SK-N-SH (cell line): ENCODE data around the gene KLRC2. TPM values are rescaled to one million over a fixed set of nuclear protein-coding genes. Genes with fewer than 3 reads are reported as not detected.

Experiments
- CTCF ChIA-PET: fragments of 300-600, 350-600 bp; formaldehyde crosslinking; extraction: SDS; loops from one replicate; lab custom pipeline; 2021; lab: Yijun Ruan, JAX
- POLR2A ChIA-PET: fragments of 350-600 bp; sonication (Branson Sonifier 250); formaldehyde crosslinking; extraction: SDS; loops from one replicate; lab custom pipeline; 2020; ENCODE audit warnings: antibody characterized with exemption, inconsistent platforms; lab: Yijun Ruan, JAX
- DNase-seq: peaks from one replicate; pipeline ENCODE4 v3.0.0; 2012
- H2AFZ ChIP-seq: fragments of 200-600 bp; sonication (generic); 2 replicates; pipeline ENCODE4 v1.8.1; 2016; ENCODE audit warnings: antibody characterized with exemption, mild to moderate bottlenecking, low read depth
- H3F3A ChIP-seq: fragments of 200-600 bp; sonication (generic); replicated peaks from 2 replicates; pipeline ENCODE3; 2016; ENCODE audit warnings: antibody characterized with exemption, mild to moderate bottlenecking; ENCODE audit not compliant: insufficient read depth
- H3K27ac ChIP-seq, 2 experiments: fragments of 200-500 bp in 1 of 2; fragments of 200-600 bp in 1 of 2; sonication (Bioruptor generic) in 1 of 2; sonication (generic), shearing (Covaris generic) in 1 of 2; 2 replicates each; pipeline versions ENCODE4 v1.5.1 to v1.6.1; 2014 to 2016; ENCODE audit warnings: low read depth in 2 of 2, inconsistent platforms in 1 of 2, low read length in 1 of 2, mild to moderate bottlenecking in 1 of 2, mixed read lengths in 1 of 2
- H3K27me3 ChIP-seq: fragments of 200-600 bp; sonication (generic), shearing (Covaris generic); 2 replicates; pipeline ENCODE4 v1.6.1; 2016; ENCODE audit warnings: mixed run types; ENCODE audit not compliant: insufficient read depth
- H3K36me3 ChIP-seq, 2 experiments: fragments of 200-500 bp in 1 of 2; fragments of 200-600 bp in 1 of 2; sonication (Bioruptor generic) in 1 of 2; sonication (generic) in 1 of 2; replicated peaks in 1 of 2; 2 replicates each; pipeline versions ENCODE3 to v1.5.1; 2014 to 2016; ENCODE audit warnings: low read length in 1 of 2, mild to moderate bottlenecking in 1 of 2; ENCODE audit not compliant: insufficient read depth in 2 of 2, control insufficient read depth in 1 of 2
- H3K4me1 ChIP-seq, 2 experiments: fragments of 200-500 bp in 1 of 2; fragments of 200-600 bp in 1 of 2; sonication (Bioruptor generic) in 1 of 2; sonication (generic), shearing (Covaris generic) in 1 of 2; 2 replicates each; pipeline versions ENCODE4 v1.5.1 to v1.6.1; 2014 to 2016; ENCODE audit warnings: low read depth in 1 of 2, low read length in 1 of 2, mixed run types in 1 of 2; ENCODE audit not compliant: insufficient read depth in 2 of 2, control insufficient read depth in 1 of 2
- H3K4me2 ChIP-seq: fragments of 200-600 bp; sonication (generic), shearing (Covaris generic); 2 replicates; pipeline ENCODE4 v1.6.1; 2017; ENCODE audit warnings: mixed run types
- H3K4me3 ChIP-seq, 2 experiments: fragments of 200-500 bp in 1 of 2; fragments of 200-600 bp in 1 of 2; sonication (Bioruptor generic) in 1 of 2; sonication (generic), shearing (Covaris generic) in 1 of 2; 2 replicates each; pipeline versions ENCODE4 v1.5.1 to v1.8.1; 2014 to 2016; ENCODE audit warnings: low read depth in 2 of 2, inconsistent platforms in 1 of 2, low read length in 1 of 2, mild to moderate bottlenecking in 1 of 2, mixed read lengths in 1 of 2, moderate library complexity in 1 of 2
- H3K79me2 ChIP-seq: fragments of 200-600 bp; sonication (generic); 2 replicates; pipeline ENCODE4 v1.8.1; 2017; ENCODE audit warnings: mild to moderate bottlenecking; ENCODE audit not compliant: insufficient read depth
- H3K9ac ChIP-seq: fragments of 200-600 bp; sonication (generic); 2 replicates; pipeline ENCODE4 v1.6.1; 2017; ENCODE audit warnings: mixed run types
- H3K9me2 ChIP-seq: fragments of 200-600 bp; sonication (generic); 2 replicates; pipeline ENCODE4 v1.6.1; 2017; ENCODE audit warnings: mixed run types
- H3K9me3 ChIP-seq: fragments of 200-600 bp; sonication (generic); 2 replicates; pipeline ENCODE4 v1.6.1; 2017; ENCODE audit warnings: mixed run types, mild to moderate bottlenecking, moderate library complexity
- H4K20me1 ChIP-seq: fragments of 200-600 bp; sonication (generic); 2 replicates; pipeline ENCODE4 v1.6.1; 2017; ENCODE audit warnings: mild to moderate bottlenecking, mixed run types; ENCODE audit not compliant: insufficient read depth
- CHD2 ChIP-seq: fragments of 150-350 bp; IDR thresholded peaks from 2 replicates; pipeline ENCODE4 v1.6.1; 2018; ENCODE audit warnings: low read length; ENCODE audit not compliant: partially characterized antibody
- ELF1 ChIP-seq: IDR thresholded peaks from 2 replicates; pipeline ENCODE4 v1.4.0; 2012
- EZH2phosphoT487 ChIP-seq: fragments of 200-600 bp; sonication (generic); IDR thresholded peaks from 2 replicates; pipeline ENCODE4 v1.6.1; 2017; ENCODE audit warnings: low read depth, mixed run types, mild to moderate bottlenecking, antibody characterized with exemption, moderate library complexity, borderline replicate concordance
- FOXJ3 ChIP-seq: sonication (generic); formaldehyde crosslinking; IDR thresholded peaks from 2 replicates; pipeline ENCODE4 v1.5.1; 2020; ENCODE audit warnings: mild to moderate bottlenecking, missing genetic modification reagents
- GATA2 ChIP-seq: sonication (generic); formaldehyde crosslinking; IDR thresholded peaks from 2 replicates; pipeline ENCODE4 v1.5.0; 2020; ENCODE audit warnings: mild to moderate bottlenecking, missing genetic modification reagents
- MEF2A ChIP-seq: IDR thresholded peaks from 2 replicates; pipeline ENCODE4 v1.4.0; 2012; ENCODE audit warnings: low read depth, borderline replicate concordance
- MXI1 ChIP-seq: IDR thresholded peaks from 2 replicates; pipeline ENCODE4 v1.6.1; 2012; ENCODE audit warnings: mild to moderate bottlenecking, low read depth, low read length, improper control_type of control experiment
- NRF1 ChIP-seq: IDR thresholded peaks from 2 replicates; pipeline ENCODE4 v1.6.1; 2012; ENCODE audit warnings: low read depth, mild to moderate bottlenecking, low read length
- POLR2AphosphoS5 ChIP-seq: IDR thresholded peaks from 2 replicates; pipeline ENCODE4 v1.6.1; 2012; ENCODE audit warnings: low read depth, low read length
- RAD21 ChIP-seq: IDR thresholded peaks from 2 replicates; pipeline ENCODE4 v1.6.1; 2012; ENCODE audit warnings: mild to moderate bottlenecking, low read length
- SMC3 ChIP-seq: IDR thresholded peaks from 2 replicates; pipeline ENCODE4 v1.6.1; 2012; ENCODE audit warnings: low read depth, low read length, improper control_type of control experiment
- TCF12 ChIP-seq: IDR thresholded peaks from 2 replicates; pipeline ENCODE4 v1.4.0; 2012
- WGBS: methylation state at CpG from one replicate; pipeline ENCODE4 v1.1.6; 2017; ENCODE audit warnings: low lambda C conversion rate; 5-methylcytosine and 5-hydroxymethylcytosine counted together
- polyA plus RNA-seq, 3 experiments: library from polyadenylated mRNA; depleted of rRNA; stranded (reverse); fragments of >200 nt; gene quantifications; 2 replicates each; pipeline ENCODE4 v1.2.3, GENCODE V29; 2012
- TF ChIP-seq, protein P1 (sequence below): IDR thresholded peaks from 2 replicates; pipeline ENCODE4 v1.4.0; 2012; ENCODE audit warnings: low read depth, borderline replicate concordance
- TF ChIP-seq, protein P2 (sequence below): fragments of 150-350 bp; IDR thresholded peaks from 2 replicates; pipeline ENCODE4 v1.6.1; 2017; ENCODE audit warnings: antibody characterized with exemption, low read length, low read depth, borderline replicate concordance
- TF ChIP-seq, protein P3 (sequence below): fragments of 150-350 bp; IDR thresholded peaks from 2 replicates; pipeline ENCODE4 v1.6.1; 2016; ENCODE audit warnings: mild to moderate bottlenecking, low read depth, low read length
- TF ChIP-seq, protein P4 (sequence below): IDR thresholded peaks from 2 replicates; pipeline ENCODE4 v1.6.1; 2012; ENCODE audit warnings: mild to moderate bottlenecking, low read depth, low read length, moderate library complexity

The KLRC2 gene
- polyA plus RNA-seq, 1 of the 3 experiments (the other 2 are of a cell fraction), result not detected

DNA sequence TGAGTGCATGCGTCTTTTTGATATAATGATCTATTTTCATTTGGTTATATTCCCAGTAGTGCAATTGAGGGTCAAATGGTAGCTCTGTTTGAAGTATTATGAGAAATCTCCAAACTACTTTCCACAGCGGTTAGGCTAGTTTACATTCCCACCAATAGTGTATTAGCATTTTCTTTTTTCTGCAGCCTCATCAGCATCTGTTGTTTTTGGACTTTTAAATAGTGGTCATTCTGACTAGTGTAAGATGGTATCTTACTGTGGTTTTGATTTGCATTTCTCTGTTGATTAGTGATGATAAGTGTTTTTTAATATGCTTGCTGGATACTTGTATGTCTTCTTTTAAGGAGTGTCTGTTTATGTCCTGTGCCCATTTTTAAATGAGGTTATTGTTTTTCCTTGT, 21.0 kb upstream of the KLRC2 start:
- WGBS, result 5% methylated on average over 2 of the region's 2 CpGs
- ChIA-PET CTCF (no interaction called here), POLR2A (no interaction called here)

DNA sequence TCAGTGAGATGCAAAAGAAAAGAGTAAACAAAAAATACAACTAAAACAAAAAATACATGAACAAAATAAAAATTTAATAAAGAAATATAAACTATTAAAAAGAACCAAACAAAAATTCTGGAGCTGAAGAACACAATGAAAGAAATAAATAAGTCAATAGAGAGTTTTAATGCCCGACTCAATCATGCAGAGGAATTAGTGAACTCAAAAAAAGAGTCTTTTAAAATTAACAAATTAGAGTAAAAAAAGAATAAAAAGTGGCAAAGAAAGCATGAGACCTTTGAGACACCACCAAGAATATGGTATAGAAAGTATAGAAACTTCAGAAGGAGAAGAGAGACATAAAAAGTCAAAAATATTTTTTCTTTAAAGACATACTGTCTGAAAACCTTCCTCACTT, 20.0 kb upstream of the KLRC2 start:
- Histone ChIP-seq H3K79me2 (no peaks in the 10 kb centered on the region), H3F3A (no peaks in the 10 kb centered on the region), H4K20me1 (no peaks in the 10 kb centered on the region), H3K27ac (no peak overlapping the region), H3K27me3 (no peaks in the 10 kb centered on the region; the same call in 1 of the 2 replicates), H3K9me2 (no peaks in the 10 kb centered on the region), H3K36me3 (no peaks in the 10 kb centered on the region), H3K4me2 (no peak overlapping the region), H3K9me3 (no peaks in the 10 kb centered on the region), H3K4me1 (no peaks in the 10 kb centered on the region), H3K9ac (no peak overlapping the region), H2AFZ (no peak overlapping the region), H3K4me3 (no peak overlapping the region)
- ChIA-PET POLR2A (no interaction called here), CTCF (no interaction called here)
- WGBS, result 4% methylated on average over 1 of the region's 1 CpG
- no peak for TF ChIP-seq CHD2
- no peak for TF ChIP-seq MXI1
- TF ChIP-seq, protein P1, sequence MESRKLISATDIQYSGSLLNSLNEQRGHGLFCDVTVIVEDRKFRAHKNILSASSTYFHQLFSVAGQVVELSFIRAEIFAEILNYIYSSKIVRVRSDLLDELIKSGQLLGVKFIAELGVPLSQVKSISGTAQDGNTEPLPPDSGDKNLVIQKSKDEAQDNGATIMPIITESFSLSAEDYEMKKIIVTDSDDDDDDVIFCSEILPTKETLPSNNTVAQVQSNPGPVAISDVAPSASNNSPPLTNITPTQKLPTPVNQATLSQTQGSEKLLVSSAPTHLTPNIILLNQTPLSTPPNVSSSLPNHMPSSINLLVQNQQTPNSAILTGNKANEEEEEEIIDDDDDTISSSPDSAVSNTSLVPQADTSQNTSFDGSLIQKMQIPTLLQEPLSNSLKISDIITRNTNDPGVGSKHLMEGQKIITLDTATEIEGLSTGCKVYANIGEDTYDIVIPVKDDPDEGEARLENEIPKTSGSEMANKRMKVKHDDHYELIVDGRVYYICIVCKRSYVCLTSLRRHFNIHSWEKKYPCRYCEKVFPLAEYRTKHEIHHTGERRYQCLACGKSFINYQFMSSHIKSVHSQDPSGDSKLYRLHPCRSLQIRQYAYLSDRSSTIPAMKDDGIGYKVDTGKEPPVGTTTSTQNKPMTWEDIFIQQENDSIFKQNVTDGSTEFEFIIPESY, result no peak
- TF ChIP-seq, protein P2, sequence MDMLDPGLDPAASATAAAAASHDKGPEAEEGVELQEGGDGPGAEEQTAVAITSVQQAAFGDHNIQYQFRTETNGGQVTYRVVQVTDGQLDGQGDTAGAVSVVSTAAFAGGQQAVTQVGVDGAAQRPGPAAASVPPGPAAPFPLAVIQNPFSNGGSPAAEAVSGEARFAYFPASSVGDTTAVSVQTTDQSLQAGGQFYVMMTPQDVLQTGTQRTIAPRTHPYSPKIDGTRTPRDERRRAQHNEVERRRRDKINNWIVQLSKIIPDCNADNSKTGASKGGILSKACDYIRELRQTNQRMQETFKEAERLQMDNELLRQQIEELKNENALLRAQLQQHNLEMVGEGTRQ, result no peak
- TF ChIP-seq TCF12, result no peak
- TF ChIP-seq EZH2phosphoT487, result no peak
- no peak for TF ChIP-seq FOXJ3 (CRISPR knock-in tag)
- no peak for TF ChIP-seq GATA2
- no peak for TF ChIP-seq RAD21
- no peak for TF ChIP-seq MEF2A
- TF ChIP-seq NRF1, result no peak
- no peak for TF ChIP-seq POLR2AphosphoS5
- DNase-seq, result no peak

More for the DNA sequence above, 21.0 kb upstream of the KLRC2 start:
- H3K36me3 ChIP-seq, result no peaks in the 10 kb centered on the region
- DNase-seq, result no peak
- H3K4me1 ChIP-seq, result no peaks in the 10 kb centered on the region
- no peaks in the 10 kb centered on the region for H3K79me2 ChIP-seq
- no peaks in the 10 kb centered on the region for H3K27me3 ChIP-seq
- no peaks in the 10 kb centered on the region for H4K20me1 ChIP-seq
- no peaks in the 10 kb centered on the region for H3F3A ChIP-seq
- H3K9ac ChIP-seq, result no peak overlapping the region
- H3K4me3 ChIP-seq, result no peak overlapping the region
- TF ChIP-seq, protein P3, sequence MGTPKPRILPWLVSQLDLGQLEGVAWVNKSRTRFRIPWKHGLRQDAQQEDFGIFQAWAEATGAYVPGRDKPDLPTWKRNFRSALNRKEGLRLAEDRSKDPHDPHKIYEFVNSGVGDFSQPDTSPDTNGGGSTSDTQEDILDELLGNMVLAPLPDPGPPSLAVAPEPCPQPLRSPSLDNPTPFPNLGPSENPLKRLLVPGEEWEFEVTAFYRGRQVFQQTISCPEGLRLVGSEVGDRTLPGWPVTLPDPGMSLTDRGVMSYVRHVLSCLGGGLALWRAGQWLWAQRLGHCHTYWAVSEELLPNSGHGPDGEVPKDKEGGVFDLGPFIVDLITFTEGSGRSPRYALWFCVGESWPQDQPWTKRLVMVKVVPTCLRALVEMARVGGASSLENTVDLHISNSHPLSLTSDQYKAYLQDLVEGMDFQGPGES, result no peak
- TF ChIP-seq ELF1 (no peak), SMC3 (no peak), NRF1 (no peak)
- TF ChIP-seq, protein P4, sequence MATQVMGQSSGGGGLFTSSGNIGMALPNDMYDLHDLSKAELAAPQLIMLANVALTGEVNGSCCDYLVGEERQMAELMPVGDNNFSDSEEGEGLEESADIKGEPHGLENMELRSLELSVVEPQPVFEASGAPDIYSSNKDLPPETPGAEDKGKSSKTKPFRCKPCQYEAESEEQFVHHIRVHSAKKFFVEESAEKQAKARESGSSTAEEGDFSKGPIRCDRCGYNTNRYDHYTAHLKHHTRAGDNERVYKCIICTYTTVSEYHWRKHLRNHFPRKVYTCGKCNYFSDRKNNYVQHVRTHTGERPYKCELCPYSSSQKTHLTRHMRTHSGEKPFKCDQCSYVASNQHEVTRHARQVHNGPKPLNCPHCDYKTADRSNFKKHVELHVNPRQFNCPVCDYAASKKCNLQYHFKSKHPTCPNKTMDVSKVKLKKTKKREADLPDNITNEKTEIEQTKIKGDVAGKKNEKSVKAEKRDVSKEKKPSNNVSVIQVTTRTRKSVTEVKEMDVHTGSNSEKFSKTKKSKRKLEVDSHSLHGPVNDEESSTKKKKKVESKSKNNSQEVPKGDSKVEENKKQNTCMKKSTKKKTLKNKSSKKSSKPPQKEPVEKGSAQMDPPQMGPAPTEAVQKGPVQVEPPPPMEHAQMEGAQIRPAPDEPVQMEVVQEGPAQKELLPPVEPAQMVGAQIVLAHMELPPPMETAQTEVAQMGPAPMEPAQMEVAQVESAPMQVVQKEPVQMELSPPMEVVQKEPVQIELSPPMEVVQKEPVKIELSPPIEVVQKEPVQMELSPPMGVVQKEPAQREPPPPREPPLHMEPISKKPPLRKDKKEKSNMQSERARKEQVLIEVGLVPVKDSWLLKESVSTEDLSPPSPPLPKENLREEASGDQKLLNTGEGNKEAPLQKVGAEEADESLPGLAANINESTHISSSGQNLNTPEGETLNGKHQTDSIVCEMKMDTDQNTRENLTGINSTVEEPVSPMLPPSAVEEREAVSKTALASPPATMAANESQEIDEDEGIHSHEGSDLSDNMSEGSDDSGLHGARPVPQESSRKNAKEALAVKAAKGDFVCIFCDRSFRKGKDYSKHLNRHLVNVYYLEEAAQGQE, result no peak
- H3K9me2 ChIP-seq, result no peaks in the 10 kb centered on the region
- no peak overlapping the region for H3K4me2 ChIP-seq
- no peaks in the 10 kb centered on the region for H3K9me3 ChIP-seq
- no peak overlapping the region for H2AFZ ChIP-seq
- H3K27ac ChIP-seq, result no peak overlapping the region
